Stomach (tissue), 9 donors: ENCODE results near the gene JMJD7. TPM values are rescaled to one million over a fixed set of nuclear protein-coding genes. Genes with fewer than 3 reads are reported as not detected.
A peak's percentile ranks its signal among the peaks of the same experiment; 100 is the strongest.

Source experiments
- DNase-seq, 2 donors: peaks; one replicate each; pipeline versions ENCODE4 v3.0.0 to v3.0.0-alpha.2; 2013 to 2019
- H3K27ac ChIP-seq, 5 donors: fragments of 200-600 bp in 4 of 5; sonication (generic) in 4 of 5; one replicate each; pipeline ENCODE4 v1.5.1; 2013 to 2019; ENCODE audit warnings: mild to moderate bottlenecking in 1 of 5, moderate library complexity in 1 of 5
- H3K27me3 ChIP-seq, 3 donors: fragments of 200-600 bp; sonication (generic); one replicate each; pipeline ENCODE4 v1.5.1; 2017 to 2019; ENCODE audit warnings: mixed run types in 1 of 3
- H3K36me3 ChIP-seq, 4 donors: fragments of 200-600 bp; sonication (generic); 1 replicate in 3 of 4; 2 replicates in 1 of 4; pipeline ENCODE4 v1.5.1; 2016 to 2019
- H3K4me1 ChIP-seq, 4 donors: fragments of 200-600 bp; sonication (generic); one replicate each; pipeline ENCODE4 v1.5.1; 2016 to 2019
- H3K4me3 ChIP-seq, 4 donors: fragments of 200-600 bp; sonication (generic) in 3 of 4; one replicate each; pipeline ENCODE4 v1.5.1; 2016 to 2019; ENCODE audit warnings: mild to moderate bottlenecking in 1 of 4
- H3K9me3 ChIP-seq, 4 donors: fragments of 200-600 bp; sonication (generic); one replicate each; pipeline ENCODE4 v1.5.1; 2016 to 2019
- CTCF ChIP-seq, 7 experiments: fragments of 450-650 bp in 4 of 7; fragments of 200-600 bp in 3 of 7; sonication (generic) in 3 of 7; IDR thresholded peaks; one replicate each; pipeline ENCODE4 v1.5.1; 2016 to 2019; ENCODE audit warnings: antibody characterized with exemption in 7 of 7, control low read depth in 2 of 7, mild to moderate bottlenecking in 1 of 7
- EP300 ChIP-seq: sonication (generic); formaldehyde crosslinking; IDR thresholded peaks from one replicate; pipeline ENCODE4 v1.6.1; 2017; ENCODE audit warnings: antibody characterized with exemption
- POLR2A ChIP-seq, 4 donors: fragments of 450-650 bp; IDR thresholded peaks; one replicate each; pipeline ENCODE4 v1.6.1; 2016; ENCODE audit warnings: antibody characterized with exemption in 4 of 4, control low read depth in 2 of 4, mild to moderate bottlenecking in 1 of 4, moderate library complexity in 1 of 4
- POLR2AphosphoS5 ChIP-seq, 3 donors: sonication (generic); formaldehyde crosslinking; IDR thresholded peaks; one replicate each; pipeline ENCODE4 v1.6.1; 2016; ENCODE audit warnings: antibody characterized with exemption in 3 of 3
- WGBS, 5 donors: extraction: QIAGEN DNeasy Blood & Tissue Kit in 3 of 5; methylation state at CpG; one replicate each; pipeline versions ENCODE4 v1.1.5 to v1.1.7; 2013 to 2018; 5-methylcytosine and 5-hydroxymethylcytosine counted together
- intact Hi-C: fragments of 100-400 bp; cut with DNase I; formaldehyde crosslinking; loops from one replicate; pipeline ENCODE4 v1.15.1; 2023; ENCODE audit warnings: low total_unique reads
- polyA plus RNA-seq, 3 donors: library from polyadenylated mRNA; stranded (reverse); fragments of 200-250 nt; gene quantifications; one replicate each; pipeline ENCODE4 v1.2.3, GENCODE V29; 2013
- total RNA-seq, 5 donors: library from RNA; depleted of rRNA; stranded (reverse); fragments of >200 nt; gene quantifications; one replicate each; pipeline versions ENCODE4 v1.1.0 to v1.2.3, GENCODE V29; 2014 to 2016
- donor health status: healthy with polysubstance abuse.
- donor health status: Bipolar disorder and iron deficiency.
- donor health status: healthy.

JMJD7 gene
- total and polyA plus RNA-seq, 8 donors, result 0.55 to 24.2 (median 10.0) TPM; not detected in 2

DNA sequence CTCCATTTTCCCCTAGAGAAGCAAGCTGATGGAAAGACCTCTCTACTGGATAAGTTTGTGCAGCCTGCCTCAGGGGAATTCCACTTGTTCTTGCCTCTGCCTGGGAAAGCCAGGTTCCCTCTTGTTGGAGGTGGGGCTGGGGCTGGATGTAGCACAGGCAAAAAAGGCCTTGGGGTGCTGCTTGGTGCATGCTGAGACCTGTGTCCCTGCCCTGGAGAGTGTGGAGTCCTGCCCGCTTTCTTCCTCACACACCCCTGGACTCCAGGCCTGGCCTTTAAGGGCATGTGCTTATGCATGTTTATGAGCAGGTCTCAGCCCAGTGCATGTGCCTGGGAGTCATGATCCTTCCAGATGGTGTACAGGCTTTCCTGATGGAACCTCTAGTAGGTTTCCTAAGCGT lies 23.5 kb upstream of the JMJD7 start:
- Histone ChIP-seq H3K27ac (no peak overlapping the region), H3K4me3 (no peak overlapping the region), H3K9me3 (no peaks in the 10 kb centered on the region), H3K27me3 (no peaks in the 10 kb centered on the region), H3K36me3 (peaks cover 0 to 44% (median 30%) of the 10 kb centered on the region in 4 donors), H3K4me1 (peaks cover 0 to 31% (median 18%) of the 10 kb centered on the region in 4 donors)
- 64 to 95% (median 82%) methylated on average over 2 of the region's 2 CpGs for WGBS, 5 donors
- DNase-seq, result no peak
- TF ChIP-seq POLR2AphosphoS5 (IDR thresholded peaks at IDR 0.05) (no peak), POLR2A (IDR thresholded peaks at IDR 0.05) (no peak), CTCF (IDR thresholded peaks at IDR 0.05) (no peak)
- intact Hi-C loops, result no loop called here

GRCh38 chr15:41804916-41805666 lies 22.8 kb upstream of the JMJD7 start:
- peaks cover 0 to 31% (median 18%) of the 10 kb centered on the region in 4 donors for H3K4me1 ChIP-seq

DNA sequence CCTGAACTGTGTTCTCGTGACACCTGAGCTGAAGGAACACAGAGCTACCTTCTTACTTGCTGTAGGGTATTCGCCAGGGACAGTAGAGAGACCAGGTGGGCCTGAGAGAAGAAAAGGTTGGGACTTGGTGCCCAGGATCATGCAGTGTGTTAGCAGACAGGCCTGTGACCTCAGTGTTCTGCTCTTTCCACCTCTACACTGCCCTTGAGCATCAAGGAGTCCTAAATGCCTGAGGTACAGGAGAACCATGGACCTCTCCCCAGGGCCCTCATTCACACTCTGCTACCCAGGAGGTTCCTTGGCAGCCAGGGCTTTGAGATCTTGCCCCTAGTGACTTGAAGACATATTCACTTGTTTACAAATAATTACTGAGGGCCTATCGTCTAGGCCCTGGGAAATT lies 22.2 kb upstream of the JMJD7 start:
- 75 to 86% (median 78%) methylated on average over 3 of the region's 3 CpGs for WGBS, 5 donors
- no peak for TF ChIP-seq EP300
- no peak for TF ChIP-seq POLR2A (IDR thresholded peaks at IDR 0.05)
- TF ChIP-seq CTCF (IDR thresholded peaks at IDR 0.05), result no peak
- no peak for TF ChIP-seq POLR2AphosphoS5 (IDR thresholded peaks at IDR 0.05)
- intact Hi-C loops, result no loop called here
- DNase-seq, result no peak
- Histone ChIP-seq H3K27ac (peak overlapping the region in 1 of 5 donors; percentile 42), H3K36me3 (peaks cover 0 to 36% (median 16%) of the 10 kb centered on the region in 4 donors), H3K27me3 (no peaks in the 10 kb centered on the region), H3K9me3 (no peaks in the 10 kb centered on the region), H3K4me3 (no peak overlapping the region), H3K4me1 (peaks cover 0 to 33% (median 18%) of the 10 kb centered on the region in 4 donors)

More at GRCh38 chr15:41804916-41805666, 22.8 kb upstream of the JMJD7 start:
- TF ChIP-seq EP300 (no peak), CTCF (IDR thresholded peaks at IDR 0.05) (no peak), POLR2A (IDR thresholded peaks at IDR 0.05) (no peak), POLR2AphosphoS5 (IDR thresholded peaks at IDR 0.05) (no peak)
- no peaks in the 10 kb centered on the region for H3K27me3 ChIP-seq
- WGBS, 5 donors, result 60 to 81% (median 74%) methylated on average over 8 of the region's 8 CpGs
- peak overlapping the region in 3 of 5 donors; percentile 13 to 42 (median 30) for H3K27ac ChIP-seq
- DNase-seq, result no peak
- no peak overlapping the region for H3K4me3 ChIP-seq
- H3K9me3 ChIP-seq, result no peaks in the 10 kb centered on the region
- peaks cover 0 to 42% (median 22%) of the 10 kb centered on the region in 4 donors for H3K36me3 ChIP-seq
- intact Hi-C loops, result no loop called here

GRCh38 chr15:41806291-41807181 lies 21.4 kb upstream of the JMJD7 start:
- no peaks in the 10 kb centered on the region for H3K9me3 ChIP-seq
- TF ChIP-seq CTCF (IDR thresholded peaks at IDR 0.05), result peak in 3 of 7 experiments; percentile 7 to 43 (median 18)
- TF ChIP-seq POLR2A (IDR thresholded peaks at IDR 0.05), result no peak
- peak in 1 of 3 donors; percentile 27 for TF ChIP-seq POLR2AphosphoS5 (IDR thresholded peaks at IDR 0.05)
- TF ChIP-seq EP300, result no peak
- WGBS, 5 donors, result 63 to 76% (median 74%) methylated on average over 8 to 10 of the region's 10 CpGs
- H3K27ac ChIP-seq, result no peak overlapping the region
- H3K36me3 ChIP-seq, result peaks cover 0 to 27% (median 8%) of the 10 kb centered on the region in 4 donors
- H3K27me3 ChIP-seq, result no peaks in the 10 kb centered on the region
- intact Hi-C loops, result no loop called here
- peaks cover 3 to 41% (median 20%) of the 10 kb centered on the region in 4 donors for H3K4me1 ChIP-seq
- H3K4me3 ChIP-seq, result no peak overlapping the region
- peak; percentile 65 to 72 for DNase-seq
